HepG2 (cell line): Measurements from ENCODE around the gene SF3B6. TPM values are rescaled to one million over a fixed set of nuclear protein-coding genes. Genes with fewer than 3 reads are reported as not detected.
A peak's percentile ranks its signal among the peaks of the same experiment; 100 is the strongest.

Experiments
- CENPT ChIP-seq: sonication (generic); formaldehyde crosslinking; IDR thresholded peaks from 2 replicates; pipeline ENCODE4 v1.8.0; 2022; ENCODE audit warnings: low read depth, mild to moderate bottlenecking, moderate library complexity, missing genetic modification reagents
- EP300 ChIP-seq, 3 experiments: sonication (generic) in 1 of 3; formaldehyde crosslinking in 1 of 3; IDR thresholded peaks; 2 replicates each; pipeline versions ENCODE4 v1.5.1 to v1.6.1; 2011 to 2020; ENCODE audit warnings: low read depth in 2 of 3, low read length in 2 of 3, borderline replicate concordance in 1 of 3, improper control_type of control experiment in 1 of 3, mild to moderate bottlenecking in 1 of 3, missing genetic modification reagents in 1 of 3, moderate library complexity in 1 of 3
- FOXP1 ChIP-seq, 2 experiments: fragments of 450-650 bp in 1 of 2; IDR thresholded peaks; 2 replicates each; pipeline ENCODE4 v1.6.1; 2017 to 2018; ENCODE audit warnings: antibody characterized with exemption in 1 of 2
- GABPA ChIP-seq, 2 experiments: IDR thresholded peaks; 2 replicates each; pipeline ENCODE4 v1.6.1; 2011 to 2016; ENCODE audit warnings: low read depth in 2 of 2, low read length in 1 of 2, missing biosample characterization in 1 of 2, missing genetic modification characterization in 1 of 2
- NCOA5 ChIP-seq: sonication (generic); formaldehyde crosslinking; IDR thresholded peaks from 2 replicates; pipeline ENCODE4 v1.4.0; 2020; ENCODE audit warnings: missing genetic modification reagents
- PPARG ChIP-seq: conservative IDR thresholded peaks from 2 replicates; pipeline ENCODE4 v1.6.1; 2016; ENCODE audit warnings: missing biosample characterization, missing genetic modification reagents
- ZNF263 ChIP-seq: sonication (generic); formaldehyde crosslinking; IDR thresholded peaks from 2 replicates; pipeline ENCODE4 v1.4.0; 2020; ENCODE audit warnings: missing genetic modification reagents
- ZNF329 ChIP-seq: sonication (generic); formaldehyde crosslinking; IDR thresholded peaks from 2 replicates; pipeline ENCODE4 v1.9.0; 2021; ENCODE audit warnings: low read depth, mild to moderate bottlenecking, missing genetic modification reagents
- ZNF362 ChIP-seq: sonication (generic); formaldehyde crosslinking; IDR thresholded peaks from 2 replicates; pipeline ENCODE4 v1.4.0; 2020; ENCODE audit warnings: missing genetic modification reagents, mild to moderate bottlenecking, borderline replicate concordance
- ZNF446 ChIP-seq: sonication (generic); formaldehyde crosslinking; IDR thresholded peaks from 2 replicates; pipeline ENCODE4 v1.5.0; 2020; ENCODE audit warnings: mild to moderate bottlenecking, missing genetic modification reagents
- ZNF552 ChIP-seq: sonication (generic); formaldehyde crosslinking; IDR thresholded peaks from 2 replicates; pipeline ENCODE4 v1.9.0; 2022; ENCODE audit warnings: missing genetic modification reagents, mild to moderate bottlenecking, borderline replicate concordance
- ZNF652 ChIP-seq: IDR thresholded peaks from 2 replicates; pipeline ENCODE4 v1.6.1; 2016; ENCODE audit warnings: low read depth, borderline replicate concordance
- ZNF784 ChIP-seq: sonication (generic); formaldehyde crosslinking; IDR thresholded peaks from 2 replicates; pipeline ENCODE4 v1.5.1; 2020; ENCODE audit warnings: missing genetic modification reagents, mild to moderate bottlenecking, borderline replicate concordance
- ZSCAN25 ChIP-seq: sonication (generic); formaldehyde crosslinking; IDR thresholded peaks from 2 replicates; pipeline ENCODE4 v1.8.0; 2022; ENCODE audit warnings: mild to moderate bottlenecking, missing genetic modification reagents
- polyA plus RNA-seq, 8 experiments: library from polyadenylated mRNA; depleted of rRNA in 3 of 8; stranded (reverse) in 7 of 8; unstranded in 1 of 8; fragments of >200 nt; fragmentation: Illumina TruSeq in 4 of 8; extraction: Trizol in 4 of 8; gene quantifications; 2 replicates each; pipeline versions ENCODE4 v1.2.1 to v1.2.3, GENCODE V29; 2011 to 2016; ENCODE audit warnings: low read depth in 4 of 8, missing spikeins in 1 of 8, mixed read lengths in 1 of 8; ENCODE audit not compliant: insufficient read depth in 1 of 8
- total RNA-seq, 5 experiments: library from RNA; depleted of rRNA; stranded (reverse); fragments of >200 nt; fragmentation: Illumina TruSeq; extraction: Trizol; gene quantifications; 2 replicates each; pipeline ENCODE4 v1.2.3, GENCODE V29; 2016; ENCODE audit warnings: low read depth in 1 of 5

The SF3B6 gene
- total and polyA plus RNA-seq, 2 of the 13 experiments (the other 11 are each of a cell fraction or from before 2014, with no cell fraction given): 177 to 182 TPM

- peak; percentile 91 for TF ChIP-seq FOXP1 (IDR thresholded peaks at IDR 0.05)
- TF ChIP-seq FOXP1 (CRISPR knock-in tag; IDR thresholded peaks at IDR 0.05): peak; percentile 98
- no peak for TF ChIP-seq ZNF329 (CRISPR knock-in tag)
- no peak for TF ChIP-seq GABPA (IDR thresholded peaks at IDR 0.05; ENCODE audit: low read depth, low read length)
- TF ChIP-seq GABPA (CRISPR knock-in tag; IDR thresholded peaks at IDR 0.05; ENCODE audit: low read depth): no peak
- no peak for TF ChIP-seq PPARG (CRISPR knock-in tag)
- TF ChIP-seq ZNF552 (CRISPR knock-in tag): no peak
- peak in 1 of 2 experiments; percentile 40; a peak in 1 of 4 replicates for TF ChIP-seq EP300 (IDR thresholded peaks at IDR 0.05; ENCODE audit: low read depth in 2 of 2, low read length in 2 of 2)
- no peak for TF ChIP-seq EP300 (CRISPR knock-in tag; IDR thresholded peaks at IDR 0.05; ENCODE audit: borderline replicate concordance)
- TF ChIP-seq ZNF263: no peak
- no peak for TF ChIP-seq CENPT (CRISPR knock-in tag)
- no peak; the same call in 1 of the 2 replicates for TF ChIP-seq ZNF362 (CRISPR knock-in tag)
- no peak for TF ChIP-seq ZNF652 (CRISPR knock-in tag)
- no peak for TF ChIP-seq ZNF446 (CRISPR knock-in tag)
- no peak for TF ChIP-seq ZSCAN25 (CRISPR knock-in tag)
- TF ChIP-seq NCOA5 (CRISPR knock-in tag): no peak
- TF ChIP-seq ZNF784 (CRISPR knock-in tag): no peak
Measured at GRCh38 chr2:24052951-24053350, 23.2 kb downstream of the SF3B6 start (continued).
